ENCODE data around the gene MGAT5B. TPM values are rescaled to one million over a fixed set of nuclear protein-coding genes. Genes with fewer than 3 reads are reported as not detected.
A peak's percentile ranks its signal among the peaks of the same experiment; 100 is the strongest.

Gene MGAT5B
- total and polyA plus RNA-seq, 2 donors from 2014 or later = 0.56 to 2.3 TPM

DNA sequence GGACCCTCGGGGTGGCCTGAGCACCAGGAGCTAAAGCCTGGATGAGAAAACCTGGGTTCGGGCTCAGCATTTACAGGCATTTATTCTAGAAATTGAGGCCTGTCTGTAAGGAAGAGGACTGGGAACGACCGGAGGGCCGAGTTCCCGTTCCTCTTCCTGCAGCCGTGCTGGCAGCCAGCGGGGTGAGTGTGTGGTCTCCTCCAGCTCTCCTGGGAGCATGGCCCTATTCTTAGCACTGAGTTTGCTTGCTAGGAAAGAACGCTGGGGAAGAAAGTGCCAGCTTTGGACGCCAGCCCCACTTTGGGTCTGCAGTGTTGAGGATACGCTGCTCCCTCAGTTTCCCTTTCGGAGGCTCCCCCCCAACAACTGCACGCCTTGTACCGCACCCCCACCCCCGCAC is 49.6 kb downstream of the MGAT5B start:
- H3K9me3 ChIP-seq (ENCODE audit: control insufficient read depth in 2 of 3, insufficient read depth in 1 of 3, low read length in 3 of 3) = no peaks in the 10 kb centered on the region
- H3K36me3 ChIP-seq (ENCODE audit: control insufficient read depth in 2 of 3, insufficient read depth in 3 of 3, low read length in 3 of 3) = no peaks in the 10 kb centered on the region
- peak in 1 of 5 donors; percentile 43 for DNase-seq
- TF ChIP-seq, protein P1, sequence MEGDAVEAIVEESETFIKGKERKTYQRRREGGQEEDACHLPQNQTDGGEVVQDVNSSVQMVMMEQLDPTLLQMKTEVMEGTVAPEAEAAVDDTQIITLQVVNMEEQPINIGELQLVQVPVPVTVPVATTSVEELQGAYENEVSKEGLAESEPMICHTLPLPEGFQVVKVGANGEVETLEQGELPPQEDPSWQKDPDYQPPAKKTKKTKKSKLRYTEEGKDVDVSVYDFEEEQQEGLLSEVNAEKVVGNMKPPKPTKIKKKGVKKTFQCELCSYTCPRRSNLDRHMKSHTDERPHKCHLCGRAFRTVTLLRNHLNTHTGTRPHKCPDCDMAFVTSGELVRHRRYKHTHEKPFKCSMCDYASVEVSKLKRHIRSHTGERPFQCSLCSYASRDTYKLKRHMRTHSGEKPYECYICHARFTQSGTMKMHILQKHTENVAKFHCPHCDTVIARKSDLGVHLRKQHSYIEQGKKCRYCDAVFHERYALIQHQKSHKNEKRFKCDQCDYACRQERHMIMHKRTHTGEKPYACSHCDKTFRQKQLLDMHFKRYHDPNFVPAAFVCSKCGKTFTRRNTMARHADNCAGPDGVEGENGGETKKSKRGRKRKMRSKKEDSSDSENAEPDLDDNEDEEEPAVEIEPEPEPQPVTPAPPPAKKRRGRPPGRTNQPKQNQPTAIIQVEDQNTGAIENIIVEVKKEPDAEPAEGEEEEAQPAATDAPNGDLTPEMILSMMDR (IDR thresholded peaks at IDR 0.05; ENCODE audit: borderline replicate concordance, extremely low read depth, insufficient read depth) = no peak
- H3K9ac ChIP-seq (ENCODE audit: low read length in 3 of 3) = no peak overlapping the region
- intact Hi-C loops (cut with DNase I) = no loop called here
- H3K4me1 ChIP-seq (ENCODE audit: control insufficient read depth in 2 of 3, insufficient read depth in 2 of 3, low read depth in 1 of 3, low read length in 3 of 3) = no peaks in the 10 kb centered on the region
- H3K27me3 ChIP-seq (ENCODE audit: control insufficient read depth, insufficient read depth, low read length) = no peaks in the 10 kb centered on the region
- no peak for FAIRE-seq
- no peak overlapping the region for H3K4me3 ChIP-seq (ENCODE audit: low read length in 3 of 3)
- H3K27ac ChIP-seq (ENCODE audit: low read depth in 2 of 2, low read length in 2 of 2) = no peak overlapping the region

DNA sequence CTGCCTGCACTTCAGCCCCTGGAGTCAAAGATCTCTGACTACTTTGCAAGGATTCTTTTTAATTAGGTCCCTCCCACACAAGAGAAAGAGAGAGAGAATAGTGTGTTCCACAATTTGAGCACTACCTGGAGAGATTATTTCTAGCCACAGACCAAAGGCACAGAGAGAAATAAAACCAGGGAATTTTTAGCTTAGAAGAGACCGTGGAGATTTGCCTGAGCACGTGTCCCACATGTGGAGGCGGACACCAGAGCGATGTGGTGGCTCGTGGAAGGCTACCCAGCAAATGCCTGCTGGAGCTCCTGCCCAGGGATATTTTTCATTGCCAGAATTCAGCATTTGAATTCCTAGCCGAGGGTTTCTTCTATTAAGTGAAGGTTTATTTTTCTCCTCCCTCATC is 50.6 kb downstream of the MGAT5B start:
- Histone ChIP-seq H3K27me3 (ENCODE audit: control insufficient read depth, insufficient read depth, low read length) (no peaks in the 10 kb centered on the region), H3K9ac (ENCODE audit: low read length in 3 of 3) (no peak overlapping the region), H3K4me3 (ENCODE audit: low read length in 3 of 3) (no peak overlapping the region), H3K9me3 (ENCODE audit: control insufficient read depth in 2 of 3, insufficient read depth in 1 of 3, low read length in 3 of 3) (no peaks in the 10 kb centered on the region), H3K36me3 (ENCODE audit: control insufficient read depth in 2 of 3, insufficient read depth in 3 of 3, low read length in 3 of 3) (no peaks in the 10 kb centered on the region), H3K4me1 (ENCODE audit: control insufficient read depth in 2 of 3, insufficient read depth in 2 of 3, low read depth in 1 of 3, low read length in 3 of 3) (no peaks in the 10 kb centered on the region), H3K27ac (ENCODE audit: low read depth in 2 of 2, low read length in 2 of 2) (no peak overlapping the region)
- TF ChIP-seq, protein P1 (IDR thresholded peaks at IDR 0.05; ENCODE audit: borderline replicate concordance, extremely low read depth, insufficient read depth) = no peak
- intact Hi-C loops (cut with DNase I) = no loop called here
- FAIRE-seq = no peak
- peak in 1 of 5 donors; percentile 22 for DNase-seq

DNA sequence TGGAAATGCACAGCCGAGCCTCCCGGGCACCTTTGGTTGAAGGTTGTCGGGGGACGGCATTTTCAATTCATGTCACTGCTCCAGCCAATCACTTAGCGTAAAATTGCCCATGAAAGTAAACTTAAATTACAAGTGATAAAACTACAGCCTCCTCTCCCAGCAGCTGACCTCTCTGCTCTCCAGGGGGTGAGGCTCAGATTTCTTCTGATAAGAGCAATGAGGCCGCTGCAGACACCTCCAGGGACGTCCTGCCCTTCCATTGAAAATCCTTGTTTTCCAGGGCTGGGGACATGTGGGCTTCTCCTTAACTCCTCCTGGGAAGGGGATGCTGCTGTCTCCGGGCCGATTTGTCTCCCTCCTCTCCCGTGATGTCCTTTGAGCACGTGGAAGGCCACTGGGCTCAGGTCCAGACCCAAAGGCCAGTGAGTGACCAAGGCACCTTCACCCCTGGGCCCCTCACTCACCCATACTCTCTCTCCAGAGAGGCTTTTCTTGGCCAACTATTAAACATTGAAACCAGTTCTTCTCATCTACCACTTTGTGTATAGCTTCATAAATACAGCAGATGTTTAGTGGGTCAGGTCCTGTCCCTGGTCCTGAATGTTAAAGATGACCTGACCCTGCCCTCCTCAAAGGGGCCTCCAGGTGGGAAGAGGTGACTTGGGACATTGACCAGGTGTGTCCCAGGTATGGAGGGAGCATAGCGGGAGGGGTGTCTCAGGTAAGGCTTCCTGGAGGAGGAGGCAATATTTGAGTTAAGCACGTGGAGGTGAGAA is 52.3 kb downstream of the MGAT5B start:
- H3K4me3 ChIP-seq (ENCODE audit: low read length in 3 of 3) = no peak overlapping the region
- H3K27ac ChIP-seq (ENCODE audit: low read depth in 2 of 2, low read length in 2 of 2) = no peak overlapping the region
- no peaks in the 10 kb centered on the region for H3K9me3 ChIP-seq (ENCODE audit: control insufficient read depth in 2 of 3, insufficient read depth in 1 of 3, low read length in 3 of 3)
- FAIRE-seq = no peak
- H3K4me1 ChIP-seq (ENCODE audit: control insufficient read depth in 2 of 3, insufficient read depth in 2 of 3, low read depth in 1 of 3, low read length in 3 of 3) = no peaks in the 10 kb centered on the region
- H3K36me3 ChIP-seq (ENCODE audit: control insufficient read depth in 2 of 3, insufficient read depth in 3 of 3, low read length in 3 of 3) = no peaks in the 10 kb centered on the region
- no peaks in the 10 kb centered on the region for H3K27me3 ChIP-seq (ENCODE audit: control insufficient read depth, insufficient read depth, low read length)
- intact Hi-C loops (cut with DNase I) = no loop called here
- no peak overlapping the region for H3K9ac ChIP-seq (ENCODE audit: low read length in 3 of 3)
- DNase-seq = no peak
- TF ChIP-seq, protein P1 (IDR thresholded peaks at IDR 0.05; ENCODE audit: borderline replicate concordance, extremely low read depth, insufficient read depth) = no peak
